Epithelial cell of esophagus (primary cell): ENCODE results near the gene DNMT3A.
A peak's percentile ranks its signal among the peaks of the same experiment; 100 is the strongest.

Source experiments
- DNase-seq: peaks from one replicate; pipeline ENCODE4 v3.0.0; 2010; ENCODE audit warnings: low read depth
- H3K4me3 ChIP-seq: 2 replicates; pipeline ENCODE4 v1.5.1; 2011; ENCODE audit warnings: mild to moderate bottlenecking, low read length, control low read depth
- CTCF ChIP-seq: IDR thresholded peaks from 2 replicates; pipeline ENCODE4 v1.5.1; 2011; ENCODE audit warnings: low read depth, mild to moderate bottlenecking, low read length, control low read depth, inconsistent platforms; ENCODE audit not compliant: insufficient read depth; ENCODE audit errors: missing control alignments

Gene DNMT3A

GRCh38 chr2:25367296-25367695 is 25.6 kb upstream of the DNMT3A start:
- no peak for DNase-seq
- no peak overlapping the region for H3K4me3 ChIP-seq
- TF ChIP-seq CTCF: no peak

- DNase-seq: no peak
Measured at GRCh38 chr2:25366629-25367028, 24.9 kb upstream of the DNMT3A start.

GRCh38 chr2:25365241-25365640 is 23.5 kb upstream of the DNMT3A start:
- no peak overlapping the region for H3K4me3 ChIP-seq
- peak; percentile 60 for DNase-seq
- no peak for TF ChIP-seq CTCF

More at GRCh38 chr2:25366629-25367028, 24.9 kb upstream of the DNMT3A start:
- no peak overlapping the region for H3K4me3 ChIP-seq
- no peak for TF ChIP-seq CTCF

DNA sequence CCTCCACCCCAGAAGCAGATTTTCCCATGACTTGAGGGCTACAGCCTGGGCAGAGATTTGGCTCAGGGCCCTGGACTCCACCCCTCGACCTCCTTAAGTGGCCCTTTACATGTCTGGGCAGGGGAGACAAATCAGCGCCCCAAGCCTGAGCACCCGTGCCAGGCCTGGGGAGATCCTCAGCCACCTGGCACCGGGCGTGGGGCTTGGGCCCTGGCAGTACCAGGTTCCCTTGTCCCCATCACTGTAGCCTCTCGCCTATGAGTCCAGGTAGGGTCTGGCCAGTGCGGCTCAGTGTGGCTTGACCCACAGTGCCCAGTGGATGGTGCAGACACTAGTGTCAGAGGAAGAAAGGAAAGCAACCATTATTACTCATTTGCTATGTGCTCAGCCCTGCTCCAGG is 22.0 kb upstream of the DNMT3A start:
- no peak overlapping the region for H3K4me3 ChIP-seq
- DNase-seq: no peak
- no peak for TF ChIP-seq CTCF

DNA sequence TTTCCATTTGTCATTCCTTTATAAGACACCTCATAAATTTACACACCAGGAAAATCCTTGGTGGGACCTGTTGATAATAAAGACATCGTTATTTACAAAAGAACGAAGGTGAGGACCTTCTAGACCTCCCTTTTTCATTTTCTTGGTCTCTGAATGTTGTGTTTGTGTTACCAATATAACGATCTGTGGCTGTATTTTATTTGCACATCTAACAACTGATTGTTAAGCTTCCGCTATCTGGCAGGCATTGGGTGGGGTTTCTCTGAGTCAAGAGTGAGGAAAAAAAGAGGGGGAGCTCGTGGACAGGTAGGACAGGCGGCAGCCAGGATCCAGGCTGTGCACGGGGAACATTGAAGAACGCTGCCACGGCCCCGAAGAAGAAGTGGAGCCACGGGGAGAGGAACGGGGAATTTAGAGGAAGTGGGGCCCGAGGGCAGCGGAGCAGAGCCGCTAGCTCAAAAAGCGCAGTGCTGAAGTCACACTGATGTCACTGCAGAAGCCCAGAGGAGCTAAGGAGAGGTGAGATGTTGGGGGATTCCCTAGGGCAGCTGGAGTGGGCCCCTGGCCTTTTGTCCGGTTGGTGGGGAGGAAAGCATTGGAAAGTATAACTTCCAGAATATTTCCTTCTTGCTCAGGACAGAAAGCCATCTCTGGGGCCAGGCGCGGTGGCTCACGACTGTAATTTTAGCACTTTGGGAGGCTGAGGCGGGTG is 20.9 kb upstream of the DNMT3A start:
- no peak for TF ChIP-seq CTCF
- H3K4me3 ChIP-seq: peak overlapping the region; percentile 42

DNA sequence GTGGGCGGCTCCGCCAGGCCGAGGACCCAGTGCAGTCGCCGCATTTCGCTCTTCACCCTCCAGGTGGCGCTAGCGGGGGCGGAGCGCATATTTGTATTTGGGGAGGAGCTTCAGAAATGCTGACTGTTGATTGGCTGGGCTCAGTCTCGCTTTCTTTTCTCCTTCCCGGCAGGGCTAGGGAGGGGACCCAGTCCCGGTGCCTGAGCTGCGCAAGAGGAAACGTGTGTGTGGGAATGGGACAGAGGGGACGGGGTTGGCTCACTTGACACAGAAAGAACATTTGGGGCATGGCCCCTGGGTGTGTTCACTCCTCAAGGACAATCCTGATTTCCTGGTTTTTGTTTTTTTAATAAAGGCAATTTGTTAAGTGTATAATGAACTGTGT is 20.3 kb upstream of the DNMT3A start:
- DNase-seq: peak; percentile 89
- peak overlapping the region; percentile 42 for H3K4me3 ChIP-seq
- peak; percentile 92 for TF ChIP-seq CTCF

More for the DNA sequence above, 20.9 kb upstream of the DNMT3A start:
- DNase-seq: peak; percentile 25

- no peak for TF ChIP-seq CTCF
- peak overlapping the region; percentile 13 for H3K4me3 ChIP-seq
- DNase-seq: no peak
Measured at GRCh38 chr2:25361261-25362048, 19.7 kb upstream of the DNMT3A start.
